GM21528 (cell line): ENCODE results near the gene CUTC.
"Not testable (repeated sequence)": the region's sequence is repeated elsewhere in the genome, so short reads cannot be mapped to it uniquely, and the experiment has no call there.

Source experiments
- ATAC-seq: cut with Tn5 transposase; IDR thresholded peaks from one replicate; pipeline ENCODE4 v1.9.1; 2021; ENCODE audit warnings: mild to moderate bottlenecking, moderate library complexity; ENCODE audit not compliant: unreplicated experiment, low FRiP score

CUTC gene, protein sequence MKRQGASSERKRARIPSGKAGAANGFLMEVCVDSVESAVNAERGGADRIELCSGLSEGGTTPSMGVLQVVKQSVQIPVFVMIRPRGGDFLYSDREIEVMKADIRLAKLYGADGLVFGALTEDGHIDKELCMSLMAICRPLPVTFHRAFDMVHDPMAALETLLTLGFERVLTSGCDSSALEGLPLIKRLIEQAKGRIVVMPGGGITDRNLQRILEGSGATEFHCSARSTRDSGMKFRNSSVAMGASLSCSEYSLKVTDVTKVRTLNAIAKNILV

DNA sequence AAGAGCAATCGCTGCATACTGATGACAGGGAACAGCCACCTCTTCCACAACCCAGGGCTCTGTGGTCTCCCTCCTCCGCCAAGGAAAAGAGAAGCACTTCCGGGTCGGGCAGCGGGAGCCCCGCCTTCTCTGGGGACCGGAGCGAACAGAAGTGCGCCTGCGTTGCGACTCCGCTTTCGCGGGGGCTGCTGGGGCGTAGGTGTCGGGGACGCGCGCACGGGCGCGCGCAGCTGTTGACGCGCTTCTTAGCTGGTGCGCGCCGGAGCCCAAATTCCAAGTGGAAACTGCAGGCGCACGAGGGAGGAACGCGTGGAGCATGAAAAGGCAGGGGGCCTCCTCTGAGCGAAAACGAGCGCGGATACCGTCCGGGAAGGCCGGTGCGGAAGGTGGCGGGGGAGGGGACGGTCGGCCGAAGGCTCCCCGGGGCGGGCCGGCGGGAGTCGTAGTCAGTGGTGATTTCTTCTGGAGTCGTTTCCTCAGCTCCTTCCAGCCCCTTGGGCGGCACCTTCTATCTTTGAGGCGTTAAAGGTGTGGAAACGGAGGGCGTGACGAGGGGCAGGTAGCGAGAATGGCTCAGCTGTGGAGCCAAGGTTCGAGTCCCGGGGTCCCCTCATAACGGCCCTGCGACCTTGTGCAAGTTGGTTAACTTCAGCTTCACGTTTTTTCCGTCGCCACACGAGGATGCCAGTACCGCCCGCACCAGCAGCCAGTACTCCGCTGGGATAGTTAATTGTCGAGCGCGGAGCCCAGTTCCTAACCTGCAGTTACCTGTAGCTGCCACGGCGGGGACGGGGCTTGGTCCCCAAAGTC, at the start of gene CUTC, which contains the start of gene COX15:
CUTC (plus strand) TSS at position 202 of the 810 bp plus-strand sequence; CDS start at position 317, 115 bp downstream.
COX15 (minus strand) TSS at position 95 of the 810 bp plus-strand sequence; CDS start at position 17, 78 bp downstream.
- ATAC-seq = peak; percentile 84

DNA sequence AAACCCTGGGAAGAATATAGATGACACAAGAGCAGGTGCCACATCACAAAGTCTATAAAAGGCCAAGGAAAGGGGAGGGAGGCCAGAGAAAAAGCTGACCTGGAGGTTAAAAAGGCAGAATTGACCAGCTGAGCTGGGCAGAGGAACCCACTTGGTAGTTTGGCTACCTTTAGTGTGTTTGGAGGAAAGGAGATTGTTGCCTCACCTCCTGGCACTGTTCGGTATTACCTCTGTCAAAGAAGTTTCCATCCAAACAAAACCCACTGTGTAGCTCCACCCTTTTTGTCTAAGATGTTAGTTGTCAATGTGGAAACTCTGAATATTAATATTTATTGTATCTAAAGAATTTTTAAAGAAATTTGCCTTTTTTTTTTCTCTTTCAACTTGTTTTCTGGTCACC, 49.3 kb upstream of the CUTC start:
- ATAC-seq = no peak

DNA sequence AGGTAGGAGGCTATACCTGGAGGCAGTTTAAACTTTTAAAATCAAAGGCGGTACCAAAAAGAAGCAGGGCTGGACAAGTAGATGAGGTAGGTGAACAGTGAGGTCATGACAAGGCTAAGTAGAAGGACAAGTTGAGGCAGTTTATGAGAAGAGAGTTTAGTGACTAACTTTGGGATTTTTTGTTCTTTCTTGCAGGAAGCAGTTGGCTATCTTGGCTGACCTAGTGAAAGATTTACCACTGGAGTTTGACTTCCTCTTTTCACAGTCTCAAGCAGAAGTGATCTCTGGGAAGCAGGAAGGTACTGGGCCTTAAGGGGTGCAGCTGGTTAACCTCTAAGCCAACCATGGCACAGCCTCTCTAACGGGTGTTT, 46.5 kb upstream of the CUTC start:
- peak; percentile 92 for ATAC-seq

DNA sequence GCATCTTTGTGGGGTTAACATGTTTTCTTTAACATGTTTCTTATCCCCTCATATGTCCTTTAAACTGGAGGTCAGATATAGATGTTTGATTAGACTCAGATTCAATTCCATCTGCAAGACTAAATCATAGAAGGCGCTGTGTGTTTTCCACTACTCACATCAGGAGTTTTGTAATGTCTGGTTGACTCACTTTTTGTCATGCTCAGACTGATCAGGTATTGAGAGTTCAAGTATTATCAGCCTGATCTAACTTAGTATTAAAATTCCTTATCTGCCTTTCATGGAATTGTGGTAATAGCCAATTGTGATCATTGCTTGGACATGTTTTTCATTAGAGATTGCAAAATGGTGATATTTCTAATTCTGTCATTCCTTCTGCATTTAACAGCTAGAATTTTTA, 42.6 kb upstream of the CUTC start:
- ATAC-seq = no peak

DNA sequence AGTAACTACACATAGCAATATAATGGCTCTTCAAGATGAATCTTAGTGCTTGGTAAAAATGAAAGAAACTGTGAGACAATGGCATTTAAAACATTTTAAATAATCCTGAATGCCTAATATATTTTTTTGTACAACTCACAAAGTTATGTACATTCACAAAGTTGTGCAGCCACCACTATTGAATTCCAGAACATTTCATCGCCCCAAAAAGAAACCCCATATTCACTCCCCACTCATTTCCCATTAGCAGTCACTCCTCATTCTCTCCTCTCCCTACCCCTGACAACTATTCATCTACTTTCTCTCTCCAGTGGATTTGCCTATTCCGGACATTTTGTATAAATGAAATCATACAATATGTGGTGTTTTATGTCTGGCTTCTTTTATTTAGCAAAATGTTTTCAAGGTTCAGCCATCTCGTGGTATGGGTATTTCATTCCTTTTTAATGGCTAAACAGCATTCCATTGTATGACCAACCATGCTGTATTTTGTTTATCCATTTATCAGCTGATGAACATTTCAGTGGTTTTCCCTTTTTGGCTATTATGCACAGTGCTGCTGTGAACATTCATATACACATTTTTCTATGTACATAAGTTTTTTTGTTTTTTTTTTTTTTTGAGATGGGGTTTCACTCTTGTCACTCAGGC, 38.0 kb upstream of the CUTC start:
- no peak for ATAC-seq

DNA sequence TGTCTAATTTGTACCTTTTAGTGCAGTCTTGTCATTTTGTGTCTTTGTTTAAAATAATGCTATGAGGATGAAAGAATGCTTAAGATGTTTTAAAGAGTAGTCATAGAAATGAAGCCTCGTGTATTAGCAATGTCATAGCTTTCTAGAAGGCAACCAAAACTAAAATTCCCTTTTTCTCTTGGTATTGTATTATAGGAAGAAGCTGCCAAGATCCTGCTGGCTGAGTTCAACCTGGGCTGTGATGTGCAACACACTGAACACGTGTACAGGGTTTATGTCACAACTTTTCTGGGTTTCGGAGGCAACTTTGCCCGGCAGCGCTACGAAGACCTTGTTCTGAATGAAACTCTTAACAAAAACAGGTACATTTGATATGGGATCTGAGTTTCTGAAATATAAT, 36.3 kb upstream of the CUTC start:
- ATAC-seq = no peak

DNA sequence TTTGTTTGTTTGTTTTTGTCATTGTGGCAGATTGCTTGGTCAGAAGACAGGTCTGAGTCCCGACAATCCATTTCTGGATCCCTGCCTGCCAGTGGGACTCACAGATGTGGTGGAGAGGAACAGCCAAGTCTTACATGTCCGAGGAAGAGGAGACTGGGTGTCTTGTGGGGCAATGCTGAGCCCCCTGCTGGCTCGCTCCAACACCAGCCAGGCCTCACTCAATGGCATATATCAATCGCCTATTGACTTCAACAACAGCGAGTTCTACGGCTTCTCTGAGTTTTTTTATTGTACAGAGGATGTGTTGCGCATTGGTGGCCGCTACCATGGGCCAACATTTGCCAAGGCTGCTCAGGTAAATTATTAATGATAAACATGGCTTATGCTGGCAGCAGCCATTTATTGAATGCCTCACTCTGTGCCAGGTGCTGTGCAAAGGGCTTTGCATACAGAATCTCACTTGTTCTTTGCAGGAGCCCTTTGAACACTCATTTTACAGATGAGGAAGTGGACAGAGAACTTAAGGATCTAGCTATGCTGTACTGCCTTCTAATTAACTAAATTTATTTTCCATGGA, 33.4 kb upstream of the CUTC start:
- no peak for ATAC-seq

DNA sequence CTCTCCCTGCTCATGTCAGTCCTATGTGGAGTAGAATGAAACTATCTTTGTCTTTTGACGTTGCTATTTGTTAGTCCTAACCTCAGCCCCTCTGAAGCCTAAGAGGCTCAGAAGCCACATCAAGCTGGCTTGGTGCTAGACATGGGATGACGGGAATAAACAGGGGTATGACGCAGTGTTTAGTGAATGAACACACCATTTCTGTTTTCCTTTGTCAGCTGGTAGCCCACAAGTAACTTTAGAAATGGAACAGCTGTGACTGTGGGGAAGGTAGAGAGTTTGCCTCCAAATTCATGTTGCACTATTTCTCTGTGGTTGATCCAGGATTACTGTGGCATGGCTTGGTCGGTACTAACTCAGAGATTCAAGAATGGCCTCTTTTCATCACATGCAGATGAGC, 31.4 kb upstream of the CUTC start:
- no peak for ATAC-seq

DNA sequence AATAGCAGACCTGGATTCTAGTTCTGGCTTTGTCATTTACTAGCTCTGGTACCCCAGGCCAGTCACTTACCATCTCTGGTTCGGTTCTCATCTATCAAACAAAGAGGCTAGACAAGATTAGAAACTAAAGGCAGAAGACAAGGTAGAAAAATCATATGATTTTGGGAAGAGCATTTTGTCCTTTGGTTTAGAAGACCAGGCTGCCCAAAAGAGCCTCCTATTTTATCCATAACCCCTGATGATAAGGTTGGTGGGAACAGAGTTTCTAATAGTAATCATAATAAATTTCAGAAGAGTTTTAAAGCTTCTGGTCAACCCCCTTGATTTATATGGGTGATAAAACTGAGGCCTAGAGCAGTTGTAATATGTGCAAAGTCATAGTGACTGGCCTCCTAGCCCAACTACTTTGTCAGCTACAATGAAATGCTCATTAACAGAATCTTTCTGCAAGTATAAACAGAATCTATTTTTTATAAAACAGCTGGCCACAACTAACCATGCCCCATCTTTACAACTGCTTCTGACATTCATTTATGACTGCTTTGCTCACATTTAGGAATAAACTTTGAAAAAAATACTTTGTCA, 23.5 kb upstream of the CUTC start:
- no peak for ATAC-seq

DNA sequence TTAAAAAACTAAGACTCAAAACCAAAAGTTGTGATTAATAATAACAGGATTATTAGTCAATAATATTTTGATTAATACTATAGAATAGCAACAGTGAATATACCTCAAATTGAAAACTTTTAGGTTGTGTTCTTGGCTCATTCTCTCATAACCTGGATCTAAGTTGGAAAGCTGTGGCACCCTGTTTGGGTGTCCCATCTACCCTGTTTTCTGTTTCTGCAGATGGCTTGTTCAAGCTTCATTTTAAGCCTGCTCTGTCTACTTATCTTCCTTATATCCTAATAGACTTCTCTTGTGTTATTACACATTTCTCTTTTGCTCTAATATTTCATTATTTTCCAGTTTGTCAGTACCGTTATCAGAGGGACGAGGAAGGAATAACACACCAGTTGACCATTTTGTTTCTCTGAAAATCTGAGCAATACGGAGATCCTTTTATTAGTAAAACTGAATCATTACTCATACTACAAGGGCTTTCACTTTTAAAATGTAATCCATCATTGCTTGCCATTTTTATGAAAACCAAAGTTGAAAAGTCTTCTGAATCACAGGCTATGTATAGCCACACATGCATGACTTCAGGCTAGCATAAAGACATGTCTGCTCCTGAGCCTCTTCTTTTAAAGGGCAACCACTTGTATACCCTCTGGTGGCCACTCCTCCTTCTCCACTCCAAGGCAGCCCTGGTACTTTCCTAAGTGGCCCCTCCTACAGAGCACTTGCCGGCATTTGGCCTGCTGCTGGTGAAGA, 22.4 kb upstream of the CUTC start:
- no peak for ATAC-seq

DNA sequence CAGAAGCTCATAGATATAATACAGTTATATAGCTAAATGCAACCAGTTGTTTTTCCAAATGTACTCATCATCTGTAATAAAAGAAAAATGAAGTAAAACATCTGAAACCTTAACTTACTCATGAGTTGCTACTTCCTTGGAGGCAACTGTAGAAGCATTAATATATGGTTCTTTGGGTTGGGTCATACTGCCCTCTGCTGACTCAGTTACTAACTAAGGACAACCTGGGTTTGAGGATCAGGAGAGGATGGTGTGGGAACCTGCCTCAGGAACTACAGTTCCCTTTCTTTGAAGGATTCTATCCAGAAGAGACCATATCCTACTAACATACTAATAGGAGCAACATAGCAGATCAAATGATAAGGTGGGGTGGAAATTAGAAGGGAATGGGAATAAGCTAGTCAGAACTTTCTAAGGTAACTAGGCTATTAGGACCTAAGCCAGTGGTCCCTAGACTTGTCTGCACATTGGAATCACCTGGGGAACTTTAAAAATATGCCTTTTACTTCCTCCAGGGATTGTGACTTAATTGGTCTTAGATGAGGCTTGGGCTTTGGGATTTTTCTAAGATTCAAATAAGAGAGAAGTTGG, 20.8 kb upstream of the CUTC start:
- ATAC-seq = no peak

DNA sequence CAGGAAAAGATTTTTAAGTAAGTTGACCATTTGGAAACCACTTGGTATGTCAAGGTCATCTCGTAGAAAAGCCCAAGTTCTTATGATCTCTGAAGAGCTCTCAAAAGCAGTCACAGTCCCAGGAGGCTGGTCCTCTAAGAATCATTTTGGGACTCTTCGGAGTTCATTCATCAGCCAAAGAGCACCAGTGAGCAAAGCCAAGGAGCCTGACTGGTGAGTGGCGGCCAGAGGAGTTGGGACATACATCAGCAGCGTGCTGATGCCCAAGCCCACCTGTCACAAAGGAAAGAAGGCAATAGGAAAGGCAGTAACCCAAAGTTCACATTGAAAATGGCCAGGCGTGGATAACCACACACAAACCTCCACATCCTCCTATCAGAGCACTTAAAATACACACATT, 17.6 kb upstream of the CUTC start:
- no peak for ATAC-seq

DNA sequence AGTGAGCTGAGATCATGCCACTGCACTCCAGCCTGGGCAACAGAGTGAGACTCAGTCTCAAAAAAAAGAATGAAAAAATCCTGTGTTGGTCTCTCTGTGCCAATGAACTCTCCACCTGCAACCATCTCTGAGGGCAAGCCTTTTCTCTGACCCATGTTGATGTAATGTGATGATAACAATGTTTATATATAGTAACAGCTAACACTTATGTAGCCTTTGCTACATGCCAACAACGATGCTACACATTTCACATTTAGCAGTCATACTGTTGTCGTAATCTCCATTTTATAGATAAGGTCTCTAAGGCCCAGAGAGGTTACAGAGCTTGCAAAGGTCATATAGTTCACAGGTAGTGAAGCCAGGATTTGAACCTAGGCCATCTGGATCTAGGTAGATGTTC, 11.6 kb upstream of the CUTC start:
- no peak for ATAC-seq

DNA sequence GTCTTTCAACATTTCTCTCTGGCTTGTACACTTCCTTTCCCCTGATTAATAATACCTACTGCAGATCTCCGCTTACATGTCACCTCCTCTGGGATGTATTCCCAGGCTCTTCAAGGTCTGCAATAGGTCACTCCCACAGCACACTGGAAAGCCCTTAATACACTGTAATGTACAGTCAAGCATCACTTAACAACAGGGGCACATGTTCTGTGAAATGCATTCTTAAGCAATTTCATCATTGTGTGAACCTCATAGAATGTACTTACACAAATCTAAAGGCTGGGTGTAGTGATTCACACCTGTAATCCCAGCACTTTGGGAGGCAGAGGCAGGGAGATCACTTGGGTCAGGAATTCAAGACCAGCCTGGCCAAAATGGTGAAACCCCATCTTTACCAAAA, 2.0 kb upstream of the CUTC start:
- ATAC-seq = no peak

DNA sequence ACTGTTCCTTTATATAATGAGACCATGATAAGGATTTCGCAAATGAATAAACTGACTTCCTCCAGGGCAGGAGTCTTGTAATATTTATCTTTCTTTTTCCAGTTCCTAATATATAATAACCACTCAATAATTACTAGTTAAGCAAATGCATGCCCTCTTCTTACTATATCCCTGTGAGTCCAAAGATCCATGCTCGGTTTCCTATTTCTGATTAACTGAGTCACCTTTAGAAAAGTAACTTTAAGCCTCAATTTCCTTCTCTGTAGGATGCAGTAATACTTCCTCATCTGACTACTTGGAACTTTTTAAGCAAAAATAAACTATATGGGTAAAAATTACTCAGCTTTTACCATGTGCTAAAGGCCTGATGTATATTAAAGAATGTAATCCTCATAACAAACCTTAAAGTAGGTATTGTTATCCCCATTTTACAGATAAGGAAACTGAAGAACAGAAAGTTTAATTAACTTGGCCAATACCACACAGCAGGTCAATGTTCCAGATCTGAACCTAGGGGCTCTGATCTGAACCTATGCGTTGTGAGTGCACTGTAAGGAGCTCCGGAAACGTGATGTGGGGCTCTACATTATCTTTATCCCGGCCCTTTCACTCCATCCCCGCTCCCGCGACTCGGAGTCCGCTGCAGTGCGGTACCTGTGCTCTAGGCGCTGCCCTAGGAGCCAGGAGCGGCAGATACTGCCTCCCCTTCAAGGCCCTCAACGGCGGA, 565 bp upstream of the CUTC start:
- peak; percentile 39 for ATAC-seq

DNA sequence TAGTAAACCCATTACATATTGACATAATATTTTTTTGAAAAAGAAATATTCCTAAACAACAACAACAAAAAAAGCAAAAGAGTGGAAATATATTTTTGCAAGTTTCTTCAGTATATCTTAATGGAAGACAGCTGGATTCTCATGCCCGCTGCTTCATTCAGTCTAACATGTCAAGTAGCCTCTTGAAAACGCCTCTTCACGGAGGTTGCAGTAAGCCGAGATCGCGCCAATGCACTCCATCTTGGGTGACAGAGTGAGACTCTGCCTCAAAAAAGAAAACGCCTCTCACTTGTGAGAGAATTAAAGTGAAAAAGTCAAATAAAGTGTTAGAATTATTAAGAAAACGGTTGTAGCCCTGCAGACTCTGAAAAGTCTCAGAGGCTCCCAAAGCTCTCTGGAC, 1.3 kb downstream of the CUTC start:
- ATAC-seq = no peak

DNA sequence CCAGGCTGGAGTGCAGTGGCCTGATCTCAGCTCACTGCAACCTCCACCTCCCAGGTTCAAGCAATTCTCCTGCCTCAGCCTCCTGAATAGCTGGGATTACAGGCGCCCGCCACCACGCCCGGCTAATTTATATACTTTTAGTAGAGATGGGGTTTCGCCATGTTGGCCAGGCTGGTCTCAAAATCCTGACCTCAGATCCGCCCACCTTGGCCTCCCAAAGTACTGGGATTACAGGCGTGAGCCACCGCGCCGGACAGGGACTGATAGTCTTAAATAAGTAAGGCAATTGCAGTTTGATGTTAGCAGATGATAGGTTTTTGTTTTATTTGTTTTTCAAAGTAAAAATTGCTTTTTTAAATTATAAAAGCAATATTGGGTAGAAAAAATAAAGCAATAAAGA, 2.1 kb downstream of the CUTC start:
- ATAC-seq = not testable (repeated sequence)

DNA sequence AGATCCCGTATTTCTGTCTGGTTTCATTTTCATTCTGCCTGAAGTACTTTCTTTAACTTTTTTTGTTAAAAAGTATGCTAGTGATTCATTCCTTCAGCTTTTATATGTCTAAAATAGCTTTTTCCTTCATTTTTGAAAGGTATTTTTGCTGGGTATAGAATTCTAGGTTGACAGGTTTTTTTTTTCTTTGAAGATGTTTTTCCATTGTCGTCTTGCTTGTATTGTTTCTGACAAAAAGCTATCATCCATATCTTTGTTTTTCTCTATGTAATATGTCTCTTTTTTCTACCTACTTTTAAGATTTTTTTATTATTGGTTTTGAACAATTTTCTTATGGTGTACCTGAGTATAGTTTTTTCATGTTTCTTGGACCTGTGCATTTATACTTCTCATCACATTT, 8.2 kb downstream of the CUTC start:
- no peak for ATAC-seq

DNA sequence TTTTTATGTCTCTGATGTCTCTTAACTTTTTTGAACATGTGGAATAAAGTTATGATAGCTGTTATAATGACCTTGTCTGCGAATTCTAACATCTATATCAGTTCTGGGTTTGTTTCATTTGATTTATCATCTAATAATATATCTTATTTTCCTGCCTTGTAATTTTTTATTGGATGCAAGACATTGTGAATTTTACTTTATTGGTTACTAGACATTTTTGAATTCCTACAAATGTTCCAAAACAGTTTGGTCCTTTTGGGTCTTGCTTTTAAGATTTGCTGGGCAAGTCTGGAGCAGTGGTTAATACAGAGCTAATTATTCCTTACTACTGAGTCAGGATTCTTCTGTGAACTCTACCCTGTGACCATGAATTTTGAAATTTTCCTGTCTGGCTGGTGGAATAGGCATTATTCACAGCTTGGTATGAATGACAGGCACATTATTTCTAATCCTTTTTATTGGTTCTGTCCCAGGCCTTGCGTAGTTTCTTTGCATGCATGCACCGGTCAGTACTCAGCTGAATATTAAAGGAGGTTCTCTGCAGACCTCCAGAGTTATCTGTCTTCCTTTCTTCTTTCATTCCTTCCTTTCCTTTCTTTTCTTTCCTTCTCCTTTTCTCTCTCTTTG, 9.0 kb downstream of the CUTC start:
- no peak for ATAC-seq
